Stimulated activated effector memory CD8-positive, alpha-beta T cell treated with anti-CD3 and anti-CD28 coated beads, Interleukin-12 subunit alpha, Interleukin-12 subunit beta, amount 100 ng/mL, for 72 hours (primary cell): ENCODE data around the gene FBLN2.
"Not testable (repeated sequence)": the region's sequence is repeated elsewhere in the genome, so short reads cannot be mapped to it uniquely, and the experiment has no call there.

ENCODE experiments used
- ATAC-seq: fragments of 150-1000 bp; cut with Tn5 transposase; 2 replicates; pipeline ENCODE4 v1.10.0; 2021
- DNase-seq, 2 donors: peaks; one replicate each; pipeline ENCODE4 v3.0.0; 2021 to 2022; ENCODE audit warnings: low spot score in 2 of 2
- H3K27ac Mint-ChIP-seq: one replicate; pipeline ENCODE4 v1.8.0; 2022; ENCODE audit warnings: mild to moderate bottlenecking, mixed read lengths
- H3K36me3 Mint-ChIP-seq: one replicate; pipeline ENCODE4 v1.8.0; 2022; ENCODE audit warnings: mild to moderate bottlenecking, mixed read lengths
- H3K4me1 Mint-ChIP-seq: one replicate; pipeline ENCODE4 v1.8.0; 2022; ENCODE audit warnings: mixed read lengths
- H3K4me3 Mint-ChIP-seq: one replicate; pipeline ENCODE4 v1.8.0; 2022; ENCODE audit warnings: mild to moderate bottlenecking, mixed read lengths
- H3K9me3 Mint-ChIP-seq: one replicate; pipeline ENCODE4 v1.8.0; 2022; ENCODE audit warnings: mixed read lengths

FBLN2 gene

GRCh38 chr3:13548696-13549622 is at the start of gene FBLN2:
FBLN2 (plus strand) TSS chr3:13549125; CDS start chr3:13570356, 21,231 bp downstream.
- Mint-ChIP-seq H3K36me3 (peaks cover 6% of the 10 kb centered on the region), H3K4me1 (peaks cover 30% of the 10 kb centered on the region), H3K9me3 (no peaks in the 10 kb centered on the region), H3K4me3 (peak within 1 kb of the TSS; percentile 61), H3K27ac (no peak within 1 kb of the TSS)
- ATAC-seq, result no peak
- no peak for DNase-seq

GRCh38 chr3:13499246-13499645 is 49.7 kb upstream of the FBLN2 start:
- H3K36me3 Mint-ChIP-seq, DNase-seq, H3K9me3 Mint-ChIP-seq, H3K4me3 Mint-ChIP-seq, ATAC-seq, H3K27ac Mint-ChIP-seq: not testable (repeated sequence)
- peaks cover 12% of the 10 kb centered on the region for H3K4me1 Mint-ChIP-seq

DNA sequence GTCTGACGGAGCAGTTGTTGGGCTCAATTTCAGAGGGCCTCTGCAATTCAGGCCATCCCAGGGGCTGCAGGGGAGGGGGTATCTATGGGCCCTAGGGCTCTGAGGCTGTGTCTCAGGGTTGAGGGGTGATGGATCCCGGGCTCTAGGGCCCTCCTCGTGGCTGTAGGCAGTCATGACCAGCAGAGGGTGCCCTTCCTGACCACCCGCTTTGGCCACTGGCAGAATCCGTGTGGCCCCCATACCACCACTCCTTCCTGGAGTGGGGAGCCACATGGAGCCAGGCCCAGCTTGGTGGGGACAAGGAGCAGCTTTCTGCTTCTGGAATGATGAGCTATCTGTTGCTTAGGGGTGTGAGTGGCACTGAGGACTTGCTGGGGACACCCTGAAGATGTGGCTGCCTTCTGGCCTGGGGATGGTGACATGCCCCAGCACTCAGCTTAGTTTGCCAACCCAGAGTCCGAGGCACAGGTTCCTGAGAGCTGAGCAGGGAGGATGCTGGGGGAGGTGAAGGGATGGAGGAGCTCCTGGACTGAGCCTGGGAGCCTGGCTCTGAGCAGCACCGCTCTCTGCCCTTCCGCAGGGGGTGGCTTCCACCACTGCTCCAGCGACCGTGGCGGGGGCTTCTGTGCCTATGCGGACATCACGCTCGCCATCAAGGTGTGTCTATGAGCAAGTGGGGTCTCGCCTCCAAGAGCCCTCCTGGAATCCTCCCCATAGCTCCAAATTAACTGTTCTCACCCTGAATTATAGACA is 48.6 kb upstream of the FBLN2 start:
- no peak for ATAC-seq

DNA sequence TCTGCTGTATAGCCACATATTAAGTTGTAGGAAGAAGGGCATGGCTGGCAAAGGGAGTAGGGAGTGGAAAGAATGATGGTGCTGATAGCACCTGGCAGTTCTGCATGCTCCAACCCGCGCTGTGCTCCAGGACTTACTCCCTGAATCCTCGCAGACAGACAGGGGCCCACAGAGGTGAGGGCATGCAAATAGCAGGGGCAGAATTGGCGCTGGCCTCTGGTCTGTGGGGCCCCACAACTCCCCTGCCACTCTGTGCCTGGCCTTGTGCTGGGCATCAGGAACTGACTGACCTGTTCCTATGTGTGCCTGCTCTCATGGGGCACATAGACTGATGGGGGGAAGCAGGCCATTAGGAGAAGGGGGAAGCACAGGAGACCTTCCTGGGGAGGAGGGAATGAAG is 47.9 kb upstream of the FBLN2 start:
- no peaks in the 10 kb centered on the region for H3K9me3 Mint-ChIP-seq
- peak overlapping the region; percentile 30 for H3K27ac Mint-ChIP-seq
- DNase-seq, result no peak
- H3K4me3 Mint-ChIP-seq, result no peak overlapping the region
- no peaks in the 10 kb centered on the region for H3K4me1 Mint-ChIP-seq
- ATAC-seq, result no peak
- H3K36me3 Mint-ChIP-seq, result no peaks in the 10 kb centered on the region

More for the DNA sequence above, 48.6 kb upstream of the FBLN2 start:
- Mint-ChIP-seq H3K36me3 (no peaks in the 10 kb centered on the region), H3K4me3 (no peak overlapping the region), H3K4me1 (peaks cover 4% of the 10 kb centered on the region), H3K27ac (peak overlapping the region; percentile 30), H3K9me3 (no peaks in the 10 kb centered on the region)
- no peak for DNase-seq

DNA sequence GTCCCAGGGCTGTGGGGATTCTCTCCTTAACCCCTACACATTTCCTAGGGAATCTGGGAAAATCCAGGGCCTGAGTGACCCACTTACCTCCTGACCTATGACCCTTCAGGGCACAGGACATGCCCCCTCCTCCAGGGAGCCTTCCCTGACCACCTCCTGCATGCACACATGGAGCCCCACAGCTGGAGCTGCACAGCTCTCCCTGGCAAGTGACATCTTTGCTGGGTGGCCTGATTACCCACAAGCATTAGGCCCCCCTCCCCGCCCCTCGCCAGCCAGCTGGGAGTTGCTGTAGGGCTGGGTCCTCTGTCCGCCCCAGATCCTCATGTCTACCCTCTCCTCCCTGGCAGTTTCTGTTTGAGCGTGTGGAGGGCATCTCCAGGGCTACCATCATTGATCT is 47.4 kb upstream of the FBLN2 start:
- ATAC-seq (no peak), DNase-seq (no peak)
- Mint-ChIP-seq H3K4me3 (no peak overlapping the region), H3K9me3 (no peaks in the 10 kb centered on the region), H3K36me3 (no peaks in the 10 kb centered on the region), H3K27ac (no peak overlapping the region), H3K4me1 (no peaks in the 10 kb centered on the region)

DNA sequence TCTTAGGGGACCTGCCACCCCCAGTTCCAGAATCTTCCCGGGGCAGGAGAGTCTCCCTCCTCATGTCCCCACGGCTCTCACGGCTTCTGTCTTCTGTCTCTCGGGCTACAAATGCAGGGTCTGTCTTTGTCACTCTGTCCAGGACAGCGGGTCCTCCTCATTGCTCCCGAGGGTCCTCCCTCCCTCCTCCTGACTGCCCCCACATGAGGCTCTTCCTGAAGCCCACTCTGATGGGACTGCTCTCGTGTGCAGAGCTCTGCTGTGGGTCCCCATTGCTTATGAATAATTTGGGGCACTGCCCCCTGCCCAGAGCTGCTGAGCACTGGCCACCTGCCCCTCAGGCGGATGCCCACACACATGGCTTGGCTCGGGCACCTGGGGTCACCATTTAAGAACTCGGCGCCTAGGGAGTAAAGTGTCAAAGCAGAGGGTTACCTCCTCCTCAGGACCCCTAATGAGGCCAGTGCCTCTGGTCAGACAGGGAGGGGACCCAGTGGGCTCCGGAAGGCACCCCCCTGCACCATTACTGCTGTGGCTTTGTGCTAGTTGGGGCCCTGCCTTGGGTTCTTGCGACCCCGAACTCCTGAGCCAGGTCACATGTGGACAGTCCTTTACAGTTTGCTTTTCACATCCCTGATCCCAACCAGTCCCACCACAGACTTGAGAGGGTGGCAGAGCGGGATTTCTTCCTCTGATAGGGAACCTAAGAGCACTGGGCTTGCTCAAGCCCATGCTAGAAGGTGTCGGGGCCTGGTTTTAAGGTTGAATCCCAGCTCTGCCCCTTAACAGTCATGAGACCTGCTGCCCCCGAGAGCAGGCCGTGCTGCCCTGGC is 46.8 kb upstream of the FBLN2 start:
- DNase-seq (no peak), ATAC-seq (no peak)
- Mint-ChIP-seq H3K9me3 (no peaks in the 10 kb centered on the region), H3K36me3 (no peaks in the 10 kb centered on the region), H3K4me1 (no peaks in the 10 kb centered on the region), H3K27ac (no peak overlapping the region), H3K4me3 (no peak overlapping the region)

DNA sequence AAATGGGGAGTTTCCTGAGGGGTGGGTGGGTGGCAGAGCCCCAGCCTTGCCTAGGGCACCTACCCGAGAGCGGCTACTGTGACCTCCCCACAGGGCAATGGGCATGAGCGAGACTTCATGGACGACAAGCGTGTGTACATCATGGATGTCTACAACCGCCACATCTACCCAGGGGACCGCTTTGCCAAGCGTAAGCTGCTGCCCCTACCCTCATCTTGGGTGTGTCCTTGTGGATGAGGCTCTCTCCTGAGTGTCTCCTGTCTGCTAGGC is 46.2 kb upstream of the FBLN2 start:
- no peak overlapping the region for H3K4me3 Mint-ChIP-seq
- H3K9me3 Mint-ChIP-seq, result no peaks in the 10 kb centered on the region
- no peaks in the 10 kb centered on the region for H3K36me3 Mint-ChIP-seq

DNA sequence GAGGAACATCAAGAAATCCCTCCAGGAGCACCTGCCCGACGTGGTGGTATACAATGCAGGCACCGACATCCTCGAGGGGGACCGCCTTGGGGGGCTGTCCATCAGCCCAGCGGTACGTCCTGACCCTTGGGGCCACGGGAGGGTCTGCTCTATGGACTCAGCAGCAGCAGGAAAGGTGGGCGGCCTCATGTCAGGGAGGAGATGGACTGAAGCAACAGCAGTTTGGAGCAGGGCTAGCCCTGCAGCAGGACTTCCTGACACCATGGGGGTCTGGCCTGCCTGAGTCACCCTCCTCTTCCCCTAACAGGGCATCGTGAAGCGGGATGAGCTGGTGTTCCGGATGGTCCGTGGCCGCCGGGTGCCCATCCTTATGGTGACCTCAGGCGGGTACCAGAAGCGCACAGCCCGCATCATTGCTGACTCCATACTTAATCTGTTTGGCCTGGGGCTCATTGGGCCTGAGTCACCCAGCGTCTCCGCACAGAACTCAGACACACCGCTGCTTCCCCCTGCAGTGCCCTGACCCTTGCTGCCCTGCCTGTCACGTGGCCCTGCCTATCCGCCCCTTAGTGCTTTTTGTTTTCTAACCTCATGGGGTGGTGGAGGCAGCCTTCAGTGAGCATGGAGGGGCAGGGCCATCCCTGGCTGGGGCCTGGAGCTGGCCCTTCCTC is 44.6 kb upstream of the FBLN2 start:
- no peak for ATAC-seq
- no peaks in the 10 kb centered on the region for H3K4me1 Mint-ChIP-seq

More for the DNA sequence above, 46.2 kb upstream of the FBLN2 start:
- Mint-ChIP-seq H3K4me1 (no peaks in the 10 kb centered on the region), H3K27ac (no peak overlapping the region)
- no peak for DNase-seq
- no peak for ATAC-seq

GRCh38 chr3:13505147-13506130 is 43.5 kb upstream of the FBLN2 start:
- Mint-ChIP-seq H3K4me1 (no peaks in the 10 kb centered on the region), H3K36me3 (no peaks in the 10 kb centered on the region), H3K27ac (no peak overlapping the region), H3K4me3 (no peak overlapping the region), H3K9me3 (no peaks in the 10 kb centered on the region)
- no peak for DNase-seq
- no peak for ATAC-seq

More for the DNA sequence above, 44.6 kb upstream of the FBLN2 start:
- no peak for DNase-seq
- no peak overlapping the region for H3K4me3 Mint-ChIP-seq
- H3K36me3 Mint-ChIP-seq, result no peaks in the 10 kb centered on the region
- H3K9me3 Mint-ChIP-seq, result no peaks in the 10 kb centered on the region
- no peak overlapping the region for H3K27ac Mint-ChIP-seq

GRCh38 chr3:13506239-13506638 is 42.7 kb upstream of the FBLN2 start:
- no peak for ATAC-seq
- Mint-ChIP-seq H3K9me3 (no peaks in the 10 kb centered on the region), H3K4me3 (no peak overlapping the region), H3K36me3 (no peaks in the 10 kb centered on the region), H3K27ac (no peak overlapping the region), H3K4me1 (no peaks in the 10 kb centered on the region)
- DNase-seq, result no peak

- no peaks in the 10 kb centered on the region for H3K36me3 Mint-ChIP-seq
- ATAC-seq, result no peak
- H3K9me3 Mint-ChIP-seq, result no peaks in the 10 kb centered on the region
- no peaks in the 10 kb centered on the region for H3K4me1 Mint-ChIP-seq
- no peak for DNase-seq
- H3K27ac Mint-ChIP-seq, result no peak overlapping the region
- no peak overlapping the region for H3K4me3 Mint-ChIP-seq
These were observed 42.2 kb upstream of the FBLN2 start for GRCh38 chr3:13506680-13507079.

GRCh38 chr3:13507247-13507569 is 41.7 kb upstream of the FBLN2 start:
- ATAC-seq (no peak), DNase-seq (no peak)
- Mint-ChIP-seq H3K36me3 (no peaks in the 10 kb centered on the region), H3K9me3 (no peaks in the 10 kb centered on the region), H3K27ac (no peak overlapping the region), H3K4me1 (peaks cover 5% of the 10 kb centered on the region), H3K4me3 (no peak overlapping the region)

- Mint-ChIP-seq H3K4me3 (no peak overlapping the region), H3K27ac (no peak overlapping the region)
- no peak for ATAC-seq
These were observed 41.2 kb upstream of the FBLN2 start for GRCh38 chr3:13507570-13508339.

More at GRCh38 chr3:13507570-13508339, 41.2 kb upstream of the FBLN2 start:
- Mint-ChIP-seq H3K36me3 (no peaks in the 10 kb centered on the region), H3K9me3 (no peaks in the 10 kb centered on the region), H3K4me1 (peaks cover 6% of the 10 kb centered on the region)
- DNase-seq, result no peak
